HepG2 (cell line): ENCODE data around the gene TRMT2A. TPM values are rescaled to one million over a fixed set of nuclear protein-coding genes. Genes with fewer than 3 reads are reported as not detected.
A peak's percentile ranks its signal among the peaks of the same experiment; 100 is the strongest.

Experiments used
- ATAC-seq: fragments of 200-7000 bp; cut with Tn5 transposase; 3 replicates; pipeline ENCODE4 v1.9.1; 2020; ENCODE audit warnings: mild to moderate bottlenecking, moderate library complexity
- BruUV-seq: library from RNA; stranded (reverse); fragments of 400-500 nt; replicated peaks from 2 replicates; lab custom pipeline; 2021; lab: Mats Ljungman, UMichigan
- CTCF ChIA-PET: fragments of 300-600 bp; formaldehyde crosslinking; extraction: SDS; loops from one replicate; lab custom pipeline; 2021; ENCODE audit warnings: low total read pairs, inconsistent platforms, low intra/inter-chr PET ratio; lab: Yijun Ruan, JAX
- POLR2A ChIA-PET: fragments of 350-600 bp; sonication (Branson Sonifier 250); formaldehyde crosslinking; loops from one replicate; lab custom pipeline; 2020; ENCODE audit warnings: antibody characterized with exemption, inconsistent platforms; lab: Yijun Ruan, JAX
- DNase-seq: peaks from one replicate; pipeline ENCODE4 v3.0.0-alpha.2; 2015; ENCODE audit warnings: low spot score
- FAIRE-seq: peaks from 3 replicates; lab custom pipeline; 2011; peaks lifted over from hg19 to GRCh38; lab: Jason Lieb, UNC
- H2AFZ ChIP-seq: one replicate; pipeline ENCODE4 v1.6.1; 2011; ENCODE audit warnings: low read length, inconsistent platforms
- H3K27ac ChIP-seq: fragments of 300-600 bp; 3 replicates; pipeline ENCODE4 v1.8.0; 2011; ENCODE audit warnings: mixed run types, mild to moderate bottlenecking, mixed read lengths, low read length, inconsistent platforms; ENCODE audit not compliant: insufficient read depth; ENCODE audit errors: extremely low read length
- H3K27me3 ChIP-seq, 2 experiments: fragments of 200-600 bp in 1 of 2; 2 replicates in 1 of 2; 3 replicates in 1 of 2; pipeline versions ENCODE4 v1.6.0 to v1.8.0; 2011; ENCODE audit warnings: low read length in 2 of 2, mild to moderate bottlenecking in 2 of 2, moderate library complexity in 2 of 2, inconsistent platforms in 1 of 2; ENCODE audit not compliant: insufficient read depth in 2 of 2, control insufficient read depth in 1 of 2
- H3K36me3 ChIP-seq, 2 experiments: fragments of 200-600 bp in 1 of 2; replicated peaks in 1 of 2; 2 replicates in 1 of 2; 3 replicates in 1 of 2; pipeline versions ENCODE4 v1.5.1 to v1.8.0; 2011; ENCODE audit warnings: low read length in 2 of 2, inconsistent platforms in 1 of 2; ENCODE audit not compliant: insufficient read depth in 2 of 2, control insufficient read depth in 1 of 2
- H3K4me1 ChIP-seq: 2 replicates; pipeline ENCODE4 v1.5.1; 2012; ENCODE audit warnings: low read length, inconsistent platforms; ENCODE audit not compliant: insufficient read depth
- H3K4me2 ChIP-seq: 2 replicates; pipeline ENCODE4 v1.6.0; 2011; ENCODE audit warnings: low read depth, low read length, inconsistent platforms
- H3K4me3 ChIP-seq, 3 experiments: fragments of 200-600 bp in 1 of 3; sonication (generic), shearing (Covaris generic) in 1 of 3; replicated peaks in 1 of 3; 2 replicates each; pipeline ENCODE4 v1.5.1; 2011 to 2016; ENCODE audit warnings: low read length in 3 of 3, inconsistent platforms in 2 of 3, low read depth in 2 of 3, mild to moderate bottlenecking in 2 of 3, control low read depth in 1 of 3, mixed read lengths in 1 of 3; ENCODE audit not compliant: insufficient read depth in 1 of 3
- H3K79me2 ChIP-seq: one replicate; pipeline ENCODE4 v1.6.1; 2011; ENCODE audit warnings: low read length, inconsistent platforms; ENCODE audit not compliant: insufficient read depth
- H3K9ac ChIP-seq: 2 replicates; pipeline ENCODE4 v1.6.0; 2011; ENCODE audit warnings: mild to moderate bottlenecking, low read depth, low read length, inconsistent platforms; ENCODE audit not compliant: insufficient read depth
- H3K9me3 ChIP-seq: 2 replicates; pipeline ENCODE4 v1.5.1; 2012; ENCODE audit warnings: mild to moderate bottlenecking, low read length
- H4K20me1 ChIP-seq: 2 replicates; pipeline ENCODE4 v1.6.0; 2011; ENCODE audit warnings: inconsistent platforms, mild to moderate bottlenecking, low read length, moderate library complexity; ENCODE audit not compliant: insufficient read depth
- ATF6 ChIP-seq: sonication (generic); formaldehyde crosslinking; conservative IDR thresholded peaks from 2 replicates; pipeline ENCODE4 v1.4.0; 2020; ENCODE audit warnings: missing genetic modification reagents
- BRF2 ChIP-seq: sonication (generic); formaldehyde crosslinking; IDR thresholded peaks from 2 replicates; pipeline ENCODE4 v1.8.1; 2022; ENCODE audit warnings: mild to moderate bottlenecking, missing genetic modification reagents
- ESRRA ChIP-seq: sonication (generic); formaldehyde crosslinking; IDR thresholded peaks from 2 replicates; pipeline ENCODE4 v1.5.1; 2020; ENCODE audit warnings: mild to moderate bottlenecking, low read depth, missing genetic modification reagents
- GMEB1 ChIP-seq: sonication (generic); formaldehyde crosslinking; IDR thresholded peaks from 2 replicates; pipeline ENCODE4 v1.5.1; 2020; ENCODE audit warnings: missing genetic modification reagents, mild to moderate bottlenecking, borderline replicate concordance
- PAX8 ChIP-seq: sonication (generic); formaldehyde crosslinking; IDR thresholded peaks from 2 replicates; pipeline ENCODE4 v1.8.0; 2022; ENCODE audit warnings: mild to moderate bottlenecking, missing genetic modification reagents, borderline replicate concordance
- RAD21 ChIP-seq: fragments of 450-650 bp; formaldehyde crosslinking; IDR thresholded peaks from 2 replicates; pipeline ENCODE4 v1.5.0; 2020; ENCODE audit warnings: mild to moderate bottlenecking
- RBFOX2 ChIP-seq: fragments of 200-400 bp; formaldehyde crosslinking; IDR thresholded peaks from 2 replicates; pipeline ENCODE4 v1.6.1; 2017; ENCODE audit warnings: low read depth, mild to moderate bottlenecking, low read length
- THAP8 ChIP-seq: sonication (generic); formaldehyde crosslinking; IDR thresholded peaks from 2 replicates; pipeline ENCODE4 v1.5.1; 2020; ENCODE audit warnings: missing genetic modification reagents, mild to moderate bottlenecking, borderline replicate concordance
- ZNF101 ChIP-seq: sonication (generic); formaldehyde crosslinking; IDR thresholded peaks from 2 replicates; pipeline ENCODE4 v1.4.0; 2020; ENCODE audit warnings: mild to moderate bottlenecking, low read depth, missing genetic modification reagents, borderline replicate concordance
- ZNF142 ChIP-seq: sonication (generic); formaldehyde crosslinking; IDR thresholded peaks from 2 replicates; pipeline ENCODE4 v1.4.0; 2020; ENCODE audit warnings: missing genetic modification reagents
- ZNF441 ChIP-seq: sonication (generic); formaldehyde crosslinking; IDR thresholded peaks from 2 replicates; pipeline ENCODE4 v1.7.0; 2021; ENCODE audit warnings: missing genetic modification reagents, borderline replicate concordance
- WGBS: methylation state at CpG from one replicate; pipeline ENCODE4 v1.1.6; 2017; ENCODE audit warnings: low lambda C conversion rate; 5-methylcytosine and 5-hydroxymethylcytosine counted together
- in situ Hi-C: cut with HindIII; loops from 2 replicates; pipeline ENCODE4 v1.10.0; 2017; ENCODE audit warnings: low pct_unique_long_range_greater_than_20kb; ENCODE audit not compliant: extremely low pct_ligation_motif_present
- intact Hi-C: fragments of 100-400 bp; cut with micrococcal nuclease; formaldehyde crosslinking; loops from one replicate; pipeline ENCODE4 v1.10.0; 2022; ENCODE audit not compliant: unreplicated experiment
- polyA plus RNA-seq, 8 experiments: library from polyadenylated mRNA; depleted of rRNA in 3 of 8; stranded (reverse) in 7 of 8; unstranded in 1 of 8; fragments of >200 nt; fragmentation: Illumina TruSeq in 4 of 8; extraction: Trizol in 4 of 8; gene quantifications; 2 replicates each; pipeline versions ENCODE4 v1.2.1 to v1.2.3, GENCODE V29; 2011 to 2016; ENCODE audit warnings: low read depth in 4 of 8, missing spikeins in 1 of 8, mixed read lengths in 1 of 8; ENCODE audit not compliant: insufficient read depth in 1 of 8
- total RNA-seq, 5 experiments: library from RNA; depleted of rRNA; stranded (reverse); fragments of >200 nt; fragmentation: Illumina TruSeq; extraction: Trizol; gene quantifications; 2 replicates each; pipeline ENCODE4 v1.2.3, GENCODE V29; 2016; ENCODE audit warnings: low read depth in 1 of 5

The TRMT2A gene
- total and polyA plus RNA-seq, 2 of the 13 experiments (the other 11 are each of a cell fraction or from before 2014, with no cell fraction given), result 24.0 to 30.3 TPM

- Histone ChIP-seq H3K9me3 (no peaks in the 10 kb centered on the region), H3K4me1 (no peaks in the 10 kb centered on the region), H3K4me3 (no peak overlapping the region), H4K20me1 (no peaks in the 10 kb centered on the region), H3K27ac (no peak overlapping the region), H3K27me3 (no peaks in the 10 kb centered on the region), H2AFZ (no peak overlapping the region), H3K9ac (no peak overlapping the region), H3K79me2 (peaks cover 10% of the 10 kb centered on the region), H3K36me3 (peaks cover 47 to 93% of the 10 kb centered on the region in 2 experiments), H3K4me2 (no peak overlapping the region)
- ATAC-seq (peak; percentile 30; the same call in 1 of the 3 replicates), DNase-seq (no peak), FAIRE-seq (no peak)
- 96% methylated on average over 11 of the region's 13 CpGs for WGBS
- in situ Hi-C loops, result no loop called here
- CTCF ChIA-PET, result no interaction called here
- intact Hi-C loops, result no loop called here
- no TSS peak for BruUV-seq
- POLR2A ChIA-PET, result no interaction called here
- no peak for TF ChIP-seq GMEB1 (CRISPR knock-in tag)
- no peak for TF ChIP-seq ESRRA
- TF ChIP-seq ATF6 (CRISPR knock-in tag), result no peak
- TF ChIP-seq ZNF101, result no peak
- TF ChIP-seq RBFOX2, result no peak
- no peak for TF ChIP-seq THAP8
- no peak for TF ChIP-seq PAX8 (CRISPR knock-in tag)
- no peak for TF ChIP-seq RAD21
- no peak for TF ChIP-seq ZNF142 (CRISPR knock-in tag)
- TF ChIP-seq BRF2 (CRISPR knock-in tag), result no peak
- no peak for TF ChIP-seq ZNF441 (CRISPR knock-in tag)
Observed at GRCh38 chr22:20093418-20094196, 23.4 kb downstream of the TRMT2A start.
